Glutamatergic neuron (in vitro differentiated cells): ENCODE data around the gene ANO10. TPM values are rescaled to one million over a fixed set of nuclear protein-coding genes. Genes with fewer than 3 reads are reported as not detected.
"Not testable (repeated sequence)": the region's sequence is repeated elsewhere in the genome, so short reads cannot be mapped to it uniquely, and the experiment has no call there.

Experiments used
- DNase-seq: peaks from one replicate; pipeline ENCODE4 v3.0.0; 2022
- H3K27ac Mint-ChIP-seq: one replicate; pipeline ENCODE4 v1.8.0; 2020; ENCODE audit warnings: mild to moderate bottlenecking, mixed read lengths, inconsistent platforms; ENCODE audit not compliant: unreplicated experiment
- H3K27me3 Mint-ChIP-seq: one replicate; pipeline ENCODE4 v1.8.0; 2020; ENCODE audit warnings: mild to moderate bottlenecking, moderate library complexity, mixed read lengths, inconsistent platforms; ENCODE audit not compliant: unreplicated experiment
- H3K36me3 Mint-ChIP-seq: one replicate; pipeline ENCODE4 v1.8.0; 2020; ENCODE audit warnings: mild to moderate bottlenecking, mixed read lengths, inconsistent platforms; ENCODE audit not compliant: unreplicated experiment
- H3K4me1 Mint-ChIP-seq: one replicate; pipeline ENCODE4 v1.8.0; 2020; ENCODE audit warnings: mild to moderate bottlenecking, low read depth, mixed read lengths, inconsistent platforms; ENCODE audit not compliant: unreplicated experiment
- H3K4me3 Mint-ChIP-seq: one replicate; pipeline ENCODE4 v1.8.0; 2020; ENCODE audit warnings: mild to moderate bottlenecking, mixed read lengths, inconsistent platforms; ENCODE audit not compliant: unreplicated experiment
- H3K9me3 Mint-ChIP-seq: one replicate; pipeline ENCODE4 v1.8.0; 2020; ENCODE audit warnings: mild to moderate bottlenecking, moderate library complexity, mixed read lengths, inconsistent platforms; ENCODE audit not compliant: unreplicated experiment
- total RNA-seq: library from RNA; stranded (reverse); fragmentation: NEBNext Ultra II Directional; extraction: Animal tissue kit (Norgen Biotek cat#: 25700); gene quantifications from one replicate; pipeline ENCODE4 v1.2.1, GENCODE V29; 2021; ENCODE audit not compliant: unreplicated experiment
- TF ChIP-seq, protein P1 (sequence below): fragments of 200-600 bp; sonication (generic); IDR thresholded peaks from one replicate; pipeline ENCODE4 v1.5.0; 2021; ENCODE audit not compliant: partially characterized antibody, unreplicated experiment

ANO10 gene
- total RNA-seq, 1 donor from 2014 or later = 44.9 TPM

DNA sequence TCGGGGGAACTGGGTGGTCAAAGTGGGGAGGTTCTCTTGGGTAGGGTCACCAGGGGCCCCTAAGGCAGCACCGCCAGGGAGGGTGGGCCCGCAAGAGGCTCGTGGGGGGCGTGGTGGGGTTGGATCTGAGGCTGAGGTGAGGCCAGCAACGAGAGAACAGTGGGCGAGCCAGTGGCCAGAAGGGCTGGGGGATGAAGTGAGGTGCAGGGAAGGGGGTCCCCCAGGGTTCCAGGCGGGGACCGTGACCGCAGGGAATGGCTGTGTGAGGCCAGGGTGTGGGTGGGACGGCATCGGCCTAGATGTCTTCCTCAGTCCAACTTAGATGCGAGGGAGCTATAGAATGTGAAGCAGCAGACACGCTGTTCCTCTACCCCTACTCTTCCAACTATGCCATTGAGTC lies 257.3 kb downstream of the ANO10 start:
- H3K27me3 Mint-ChIP-seq = peaks cover 2% of the 10 kb centered on the region
- H3K27ac Mint-ChIP-seq = no peak overlapping the region
- DNase-seq = no peak
- TF ChIP-seq, protein P1, sequence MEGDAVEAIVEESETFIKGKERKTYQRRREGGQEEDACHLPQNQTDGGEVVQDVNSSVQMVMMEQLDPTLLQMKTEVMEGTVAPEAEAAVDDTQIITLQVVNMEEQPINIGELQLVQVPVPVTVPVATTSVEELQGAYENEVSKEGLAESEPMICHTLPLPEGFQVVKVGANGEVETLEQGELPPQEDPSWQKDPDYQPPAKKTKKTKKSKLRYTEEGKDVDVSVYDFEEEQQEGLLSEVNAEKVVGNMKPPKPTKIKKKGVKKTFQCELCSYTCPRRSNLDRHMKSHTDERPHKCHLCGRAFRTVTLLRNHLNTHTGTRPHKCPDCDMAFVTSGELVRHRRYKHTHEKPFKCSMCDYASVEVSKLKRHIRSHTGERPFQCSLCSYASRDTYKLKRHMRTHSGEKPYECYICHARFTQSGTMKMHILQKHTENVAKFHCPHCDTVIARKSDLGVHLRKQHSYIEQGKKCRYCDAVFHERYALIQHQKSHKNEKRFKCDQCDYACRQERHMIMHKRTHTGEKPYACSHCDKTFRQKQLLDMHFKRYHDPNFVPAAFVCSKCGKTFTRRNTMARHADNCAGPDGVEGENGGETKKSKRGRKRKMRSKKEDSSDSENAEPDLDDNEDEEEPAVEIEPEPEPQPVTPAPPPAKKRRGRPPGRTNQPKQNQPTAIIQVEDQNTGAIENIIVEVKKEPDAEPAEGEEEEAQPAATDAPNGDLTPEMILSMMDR = no peak
- H3K4me1 Mint-ChIP-seq = peaks cover 6% of the 10 kb centered on the region
- no peak overlapping the region for H3K4me3 Mint-ChIP-seq
- H3K36me3 Mint-ChIP-seq = no peaks in the 10 kb centered on the region
- H3K9me3 Mint-ChIP-seq = peaks cover 5% of the 10 kb centered on the region

DNA sequence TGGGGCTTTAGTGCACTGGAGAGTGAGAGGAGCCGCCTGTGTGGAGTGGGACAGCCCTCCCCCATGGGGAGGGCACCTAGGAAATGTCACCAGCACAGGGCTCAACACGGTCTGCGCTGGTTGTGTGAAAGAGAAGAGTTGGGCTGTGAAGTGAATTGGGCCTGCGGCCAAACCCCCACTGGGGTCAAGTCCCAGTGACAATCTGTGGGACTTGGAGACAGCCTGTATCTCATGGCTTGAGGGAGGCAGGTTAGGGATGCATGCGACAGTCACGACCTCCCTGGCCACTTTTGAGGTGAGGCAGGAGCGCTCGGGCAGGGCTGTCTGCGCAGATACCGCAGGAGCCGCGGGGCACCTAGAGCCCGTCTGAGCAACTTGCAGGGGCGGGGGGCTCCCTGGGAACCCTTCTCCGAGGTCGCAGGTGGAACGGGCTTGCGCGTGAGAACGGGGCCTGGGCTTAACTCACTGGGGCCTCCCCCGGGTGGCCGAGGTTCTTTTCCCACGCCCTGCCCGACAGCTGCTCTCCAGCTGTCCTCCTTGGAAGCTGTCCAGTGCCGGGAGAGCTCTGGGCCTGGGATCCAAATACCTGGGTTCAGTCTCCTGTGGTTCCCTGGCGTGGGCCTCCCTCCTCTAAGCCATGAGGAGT lies 258.1 kb downstream of the ANO10 start:
- Mint-ChIP-seq H3K36me3 (no peaks in the 10 kb centered on the region), H3K4me3 (no peak overlapping the region), H3K27ac (no peak overlapping the region), H3K9me3 (peaks cover 5% of the 10 kb centered on the region), H3K4me1 (peaks cover 6% of the 10 kb centered on the region), H3K27me3 (peaks cover 2% of the 10 kb centered on the region)
- TF ChIP-seq, protein P1 = no peak
- no peak for DNase-seq

GRCh38 chr3:43362961-43363360 lies 258.9 kb downstream of the ANO10 start:
- DNase-seq = no peak
- TF ChIP-seq, protein P1 = no peak
- Mint-ChIP-seq H3K4me3 (no peak overlapping the region), H3K27ac (no peak overlapping the region), H3K9me3 (peaks cover 5% of the 10 kb centered on the region), H3K4me1 (peaks cover 6% of the 10 kb centered on the region), H3K36me3 (no peaks in the 10 kb centered on the region), H3K27me3 (peaks cover 2% of the 10 kb centered on the region)

DNA sequence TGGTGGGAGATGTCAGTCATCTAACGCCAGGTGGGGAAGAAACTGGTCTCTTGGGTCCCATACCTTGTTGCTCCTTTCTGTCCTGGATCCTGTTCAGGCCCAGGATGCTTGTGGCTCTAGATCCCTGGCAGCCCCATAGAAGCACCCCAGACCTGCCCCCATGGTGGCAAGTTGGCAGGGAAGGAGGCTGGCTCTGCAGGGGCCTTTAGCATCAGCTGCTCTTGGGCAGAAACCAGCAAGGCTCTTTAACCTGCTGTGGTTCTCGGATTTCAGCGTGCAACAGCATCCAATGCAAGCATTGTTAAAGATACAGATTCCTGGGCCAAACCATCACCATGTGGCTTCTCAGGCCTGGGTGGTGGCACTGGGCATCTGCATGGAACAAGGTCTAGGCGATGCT lies 259.6 kb downstream of the ANO10 start:
- Mint-ChIP-seq H3K27ac (no peak overlapping the region), H3K36me3 (no peaks in the 10 kb centered on the region), H3K9me3 (peaks cover 5% of the 10 kb centered on the region), H3K4me3 (no peak overlapping the region), H3K27me3 (peaks cover 2% of the 10 kb centered on the region), H3K4me1 (peaks cover 6% of the 10 kb centered on the region)
- TF ChIP-seq, protein P1 = no peak
- no peak for DNase-seq

DNA sequence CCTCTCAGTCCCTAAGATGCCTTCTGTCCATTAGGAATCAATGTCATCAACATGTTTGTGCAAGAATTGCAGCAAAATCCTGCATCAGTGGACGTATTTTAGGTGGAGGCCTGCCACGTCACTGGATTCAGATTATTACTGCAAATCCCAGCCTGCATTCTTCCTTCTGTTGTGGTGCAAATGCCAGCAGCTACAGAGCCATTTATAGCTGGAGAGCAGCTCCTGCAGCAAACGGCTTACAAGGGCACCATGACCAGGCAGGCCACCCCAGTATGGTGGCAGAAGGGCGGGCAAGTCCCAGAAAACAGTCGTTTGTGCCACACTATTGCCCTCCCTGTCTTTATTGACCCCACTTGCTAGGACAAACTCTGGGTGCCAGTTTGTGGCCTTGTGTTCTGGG lies 260.7 kb downstream of the ANO10 start:
- Mint-ChIP-seq H3K4me3 (no peak overlapping the region), H3K27ac (no peak overlapping the region), H3K4me1 (peaks cover 6% of the 10 kb centered on the region), H3K27me3 (peaks cover 2% of the 10 kb centered on the region), H3K36me3 (no peaks in the 10 kb centered on the region), H3K9me3 (peaks cover 5% of the 10 kb centered on the region)
- TF ChIP-seq, protein P1 = no peak
- DNase-seq = no peak

DNA sequence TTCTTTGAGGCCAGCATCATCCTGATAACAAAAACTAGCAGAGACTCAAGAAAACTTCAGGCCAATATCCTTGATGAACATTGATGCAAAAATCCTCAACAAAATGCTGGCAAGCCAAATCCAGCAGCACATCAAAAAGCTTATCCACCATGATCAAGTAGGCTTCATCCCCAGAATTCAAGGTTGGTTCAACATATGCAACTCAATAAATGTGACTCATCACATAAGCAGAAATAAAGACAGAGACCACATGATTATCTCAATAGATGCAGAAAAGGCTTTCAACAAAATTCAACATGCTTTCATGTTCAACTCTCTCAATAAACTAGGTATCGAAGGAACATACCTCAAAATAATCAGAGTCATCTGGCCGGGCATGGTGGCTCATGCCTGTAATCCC lies 265.8 kb downstream of the ANO10 start:
- peaks cover 30% of the 10 kb centered on the region for H3K36me3 Mint-ChIP-seq
- not testable (repeated sequence) for H3K27ac Mint-ChIP-seq, DNase-seq, H3K27me3 Mint-ChIP-seq, H3K9me3 Mint-ChIP-seq, H3K4me3 Mint-ChIP-seq, H3K4me1 Mint-ChIP-seq
